Endometrial microvascular endothelial cells (primary cell): ENCODE data around the gene MCM3. TPM values are rescaled to one million over a fixed set of nuclear protein-coding genes. Genes with fewer than 3 reads are reported as not detected.

Source experiments
- in situ Hi-C: cut with HindIII; loops from 2 replicates; pipeline ENCODE4 v1.10.0; 2017; ENCODE audit warnings: low sequenced_read_pairs, low pct_unique_long_range_greater_than_20kb; ENCODE audit errors: inconsistent ontology term
- total RNA-seq: library from RNA; depleted of rRNA; stranded (reverse); fragments of >200 nt; gene quantifications from one replicate; pipeline ENCODE4 v1.2.3, GENCODE V29; 2015; ENCODE audit errors: inconsistent ontology term

Gene MCM3
- total RNA-seq = 147 TPM

- in situ Hi-C loops = loop anchor here (25.0 kb wide), 1 partner anchor 103 kb away; no protein-coding TSS in a partner anchor
Observed at GRCh38 chr6:52284460-52285176, at the start of gene MCM3. Gene MCM3 (minus strand): TSS chr6:52284742. CDS start chr6:52284674, 68 bp downstream.

GRCh38 chr6:52333840-52334200, 49.3 kb upstream of the MCM3 start:
- in situ Hi-C loops = no loop called here

GRCh38 chr6:52331793-52332457, 47.4 kb upstream of the MCM3 start:
- in situ Hi-C loops = no loop called here

GRCh38 chr6:52330470-52330869, 45.9 kb upstream of the MCM3 start:
- in situ Hi-C loops = no loop called here

GRCh38 chr6:52328729-52329128, 44.2 kb upstream of the MCM3 start:
- in situ Hi-C loops = no loop called here

GRCh38 chr6:52328303-52328662, 43.7 kb upstream of the MCM3 start:
- in situ Hi-C loops = no loop called here

- in situ Hi-C loops = no loop called here
Observed at GRCh38 chr6:52326540-52327364, 42.2 kb upstream of the MCM3 start.

- in situ Hi-C loops = no loop called here
Observed at GRCh38 chr6:52325695-52326471, 41.3 kb upstream of the MCM3 start.

GRCh38 chr6:52324189-52324588, 39.6 kb upstream of the MCM3 start:
- in situ Hi-C loops = no loop called here

- in situ Hi-C loops = no loop called here
Observed at GRCh38 chr6:52317841-52318581, 33.5 kb upstream of the MCM3 start.

- in situ Hi-C loops = no loop called here
Observed at GRCh38 chr6:52317211-52317610, 32.7 kb upstream of the MCM3 start.

- in situ Hi-C loops = no loop called here
Observed at GRCh38 chr6:52314752-52315151, 30.2 kb upstream of the MCM3 start.

GRCh38 chr6:52312461-52312860, 27.9 kb upstream of the MCM3 start:
- in situ Hi-C loops = no loop called here

GRCh38 chr6:52310932-52311331, 26.4 kb upstream of the MCM3 start:
- in situ Hi-C loops = no loop called here

GRCh38 chr6:52307900-52308372, 23.4 kb upstream of the MCM3 start:
- in situ Hi-C loops = no loop called here

GRCh38 chr6:52306972-52307870, 22.7 kb upstream of the MCM3 start:
- in situ Hi-C loops = no loop called here

GRCh38 chr6:52305948-52306767, 21.6 kb upstream of the MCM3 start:
- in situ Hi-C loops = no loop called here
